Activated CD8-positive, alpha-beta memory T cell treated with anti-CD3 and anti-CD28 coated beads for 4 hours (primary cell): ENCODE results near the gene ZNF664.
A peak's percentile ranks its signal among the peaks of the same experiment; 100 is the strongest.

ENCODE experiments used
- DNase-seq, 2 donors: peaks; one replicate each; pipeline ENCODE4 v3.0.0-alpha.2; 2020; ENCODE audit warnings: low read depth in 2 of 2

The ZNF664 gene

DNA sequence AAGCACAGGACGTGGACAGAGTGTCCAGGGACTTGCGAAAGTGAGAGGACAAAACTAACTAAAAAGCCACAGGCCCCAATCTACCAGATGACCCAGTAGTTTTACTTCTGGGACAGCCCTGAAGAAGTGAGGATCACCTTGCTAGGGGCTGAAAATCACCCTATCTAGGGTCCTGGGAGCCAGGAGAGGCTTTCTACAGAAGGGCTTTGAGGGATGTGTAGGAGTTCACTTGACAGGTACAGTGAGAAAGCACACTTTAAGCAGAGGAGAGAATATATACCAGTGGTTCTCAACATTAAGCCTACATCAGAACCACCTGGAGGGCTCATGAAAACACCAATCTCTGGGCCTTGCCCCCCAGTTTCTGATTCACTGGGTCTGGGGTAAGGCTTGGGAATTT is 60.8 kb downstream of the ZNF664 start:
- no peak for DNase-seq

GRCh38 chr12:124034297-124034696 is 61.3 kb downstream of the ZNF664 start:
- DNase-seq, result no peak

- DNase-seq, result no peak
Measured at GRCh38 chr12:124035163-124035562, 62.1 kb downstream of the ZNF664 start.

- no peak for DNase-seq
Measured at GRCh38 chr12:124036171-124036598, 63.2 kb downstream of the ZNF664 start.

DNA sequence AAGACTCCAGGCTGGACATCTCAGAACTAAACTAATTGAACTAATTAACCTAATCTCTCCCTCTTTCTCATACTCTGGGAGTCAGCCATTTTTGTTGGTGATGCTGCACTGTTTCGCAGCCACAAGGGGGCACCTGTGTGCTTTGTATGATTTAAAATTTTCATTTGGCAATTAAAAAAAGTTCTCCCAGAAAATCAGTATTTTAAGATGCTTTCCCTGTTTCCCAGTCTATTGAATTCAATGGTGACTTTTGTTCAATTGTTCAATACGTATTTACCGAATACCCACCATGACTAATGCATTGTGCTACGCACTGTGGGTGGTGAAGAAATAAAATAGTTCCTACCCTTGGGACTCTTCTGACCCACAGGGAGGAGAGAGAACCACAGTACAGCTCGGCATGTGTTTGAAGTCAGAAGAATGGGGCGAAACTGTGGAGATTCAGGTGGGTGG is 63.7 kb downstream of the ZNF664 start:
- DNase-seq, result peak in 1 of 2 donors; percentile 20

DNA sequence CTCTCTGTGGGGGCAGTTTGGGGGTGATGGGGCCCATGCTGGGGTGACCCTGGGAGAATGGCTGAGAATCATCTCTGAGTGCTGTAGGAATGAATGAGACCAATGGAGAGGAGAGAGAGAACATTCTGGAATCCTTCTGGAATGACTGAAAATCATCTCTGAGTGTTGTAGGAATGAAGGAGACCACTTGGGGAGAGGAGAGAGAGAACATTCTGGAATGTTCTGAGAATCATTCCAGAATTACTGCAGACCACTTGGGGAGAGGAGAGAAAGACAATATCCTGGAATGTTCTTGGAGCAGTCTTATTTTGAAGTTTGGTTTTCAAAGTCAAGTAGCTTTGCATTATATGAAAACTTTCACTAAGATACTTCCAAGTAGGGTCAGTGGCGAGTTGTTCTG is 64.3 kb downstream of the ZNF664 start:
- DNase-seq, result no peak

- no peak for DNase-seq
Measured at GRCh38 chr12:124039276-124039675, 66.3 kb downstream of the ZNF664 start.

GRCh38 chr12:124040291-124040690 is 67.3 kb downstream of the ZNF664 start:
- DNase-seq, result no peak

GRCh38 chr12:124040737-124041136 is 67.7 kb downstream of the ZNF664 start:
- no peak for DNase-seq

- no peak for DNase-seq
Measured at GRCh38 chr12:124041907-124042306, 68.9 kb downstream of the ZNF664 start.

DNA sequence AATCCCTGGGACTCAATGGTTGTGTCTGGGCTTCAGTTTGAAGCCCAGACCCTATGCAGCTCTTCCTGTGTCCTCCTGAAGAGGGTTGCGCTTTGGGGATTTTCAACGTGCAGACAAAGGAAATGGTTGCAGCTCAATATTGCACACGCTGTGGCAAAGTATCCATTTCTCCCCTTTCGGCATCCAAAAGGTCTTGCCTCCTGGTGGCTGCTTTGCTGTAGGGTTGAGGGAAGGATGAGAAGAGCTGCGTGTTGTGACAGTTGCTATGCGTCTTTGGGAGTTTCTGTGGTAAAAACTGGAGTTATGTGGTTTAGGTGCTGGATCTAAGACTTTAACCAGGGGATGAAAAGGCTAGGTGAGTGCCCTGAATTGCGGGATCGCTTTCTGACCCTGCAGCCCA is 71.0 kb downstream of the ZNF664 start:
- no peak for DNase-seq

DNA sequence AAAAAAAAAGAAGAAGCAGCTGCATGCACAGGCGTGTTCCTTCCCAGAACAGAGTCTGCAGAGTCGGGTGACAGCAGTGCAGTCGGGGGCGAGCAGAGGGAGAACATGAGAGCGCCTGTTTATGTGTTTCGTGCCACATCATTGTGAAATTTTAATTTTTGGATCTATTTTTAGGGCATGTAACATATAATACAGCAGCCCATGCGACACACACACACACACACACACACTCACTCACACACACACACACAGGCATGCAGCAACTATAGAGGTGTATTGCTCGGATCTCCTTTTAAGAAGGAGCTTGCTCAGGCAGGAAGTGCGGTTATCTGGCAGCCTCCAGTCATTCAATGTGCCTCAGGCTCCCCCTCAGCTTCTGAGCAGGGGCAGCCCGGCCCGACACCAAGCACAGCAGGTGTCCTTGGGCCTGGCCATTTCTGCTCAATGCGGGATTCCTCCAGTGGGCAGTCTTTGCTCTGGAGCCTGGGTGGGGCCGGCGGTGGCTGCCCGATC is 71.8 kb downstream of the ZNF664 start:
- DNase-seq, result no peak

GRCh38 chr12:124045671-124046455 is 72.8 kb downstream of the ZNF664 start:
- no peak for DNase-seq

- no peak for DNase-seq
Measured at GRCh38 chr12:124046456-124046740, 73.4 kb downstream of the ZNF664 start.

DNA sequence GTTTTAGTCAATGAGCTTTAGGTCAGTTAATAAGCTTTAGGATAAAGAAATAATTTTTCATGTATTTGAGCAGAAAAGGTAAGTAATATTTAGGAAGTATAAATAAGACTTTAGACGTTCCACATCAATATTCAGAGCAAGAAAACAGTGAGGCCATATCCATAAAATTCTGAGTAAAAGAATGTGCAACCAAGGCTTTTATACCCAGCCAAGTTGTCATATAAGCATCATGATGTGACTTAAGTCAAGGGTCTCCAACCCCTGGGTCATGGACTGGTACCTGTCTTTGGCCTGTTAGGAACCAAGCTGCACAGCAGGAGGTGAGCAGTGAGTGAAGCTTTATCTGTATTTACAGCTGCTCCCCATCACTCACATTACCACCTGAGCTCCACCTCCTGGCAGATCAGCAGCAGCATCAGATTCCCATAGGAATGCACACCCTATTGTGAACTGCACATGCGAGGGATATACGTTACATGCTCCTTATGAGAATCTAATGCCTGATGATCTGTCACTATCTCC is 74.1 kb downstream of the ZNF664 start:
- DNase-seq, result no peak

DNA sequence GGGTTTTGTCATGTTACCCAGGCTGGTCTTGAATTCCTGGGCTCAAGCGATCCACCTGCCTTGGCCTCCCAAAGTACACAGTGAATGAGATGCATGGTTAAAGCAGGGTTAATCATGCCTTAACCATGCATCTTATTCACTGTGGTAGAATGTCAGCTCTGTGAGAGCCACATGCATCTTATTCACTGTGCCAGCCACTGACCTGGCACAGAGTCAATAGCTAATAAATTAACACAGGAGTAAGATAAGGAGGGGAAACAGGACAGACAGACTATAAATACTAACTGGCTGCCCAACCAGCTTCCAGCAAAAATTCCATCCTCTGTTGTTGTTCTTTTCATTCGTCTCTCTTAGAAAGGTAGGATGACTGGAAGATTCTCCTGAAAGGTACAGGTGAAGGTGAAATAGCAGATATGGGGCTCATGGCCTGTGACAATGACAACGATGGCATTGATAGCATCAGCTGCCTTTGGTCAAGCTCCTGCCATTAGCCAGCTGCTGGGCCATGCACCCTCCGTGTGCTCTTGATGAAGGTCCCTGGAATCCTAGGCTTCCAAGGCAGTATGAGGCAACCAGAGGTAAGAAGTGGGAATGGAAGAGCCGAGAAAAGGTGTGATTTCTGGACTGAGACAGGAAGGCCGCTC is 76.6 kb downstream of the ZNF664 start:
- DNase-seq, result no peak

GRCh38 chr12:124053851-124054250 is 80.8 kb downstream of the ZNF664 start:
- DNase-seq, result no peak

- DNase-seq, result no peak
Measured at GRCh38 chr12:124055066-124055465, 82.1 kb downstream of the ZNF664 start.

DNA sequence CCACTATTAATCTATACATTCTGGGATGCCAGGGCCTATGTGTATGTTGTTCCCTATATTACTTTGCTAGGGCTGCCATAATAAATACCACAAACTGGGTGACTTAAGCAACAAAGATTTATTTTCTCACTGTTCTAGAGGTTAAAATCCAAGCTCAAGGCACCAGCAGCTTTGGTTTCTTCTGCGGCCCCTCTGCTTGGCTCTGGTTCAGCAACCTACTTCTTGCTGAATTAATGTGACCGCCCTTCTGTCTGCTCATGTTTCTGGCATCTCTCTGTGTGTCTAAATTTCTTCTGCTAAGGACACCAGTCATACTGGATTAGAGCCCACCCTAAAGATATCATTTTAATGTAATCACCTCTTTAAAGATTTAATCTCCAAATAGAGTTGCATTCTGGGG is 84.7 kb downstream of the ZNF664 start:
- DNase-seq, result no peak

- no peak for DNase-seq
Measured at GRCh38 chr12:124059752-124060151, 86.7 kb downstream of the ZNF664 start.
